HG03571 (cell line): ENCODE data around the gene SNAPC4.

Experiments
- ATAC-seq: cut with Tn5 transposase; IDR thresholded peaks from one replicate; pipeline ENCODE4 v1.9.1; 2021; ENCODE audit not compliant: unreplicated experiment

SNAPC4 gene

GRCh38 chr9:136373300-136374182 is 26.4 kb downstream of the SNAPC4 start, which contains the start of gene CARD9:
CARD9 (minus strand) TSS chr9:136373669; CDS start chr9:136372078, 1,591 bp downstream.
- no peak for ATAC-seq

- ATAC-seq = no peak
Measured at GRCh38 chr9:136372561-136373299, 27.2 kb downstream of the SNAPC4 start.

GRCh38 chr9:136372006-136372405 is 28.0 kb downstream of the SNAPC4 start:
- no peak for ATAC-seq

- ATAC-seq = no peak
Measured at GRCh38 chr9:136371533-136371880, 28.5 kb downstream of the SNAPC4 start.

- no peak for ATAC-seq
Measured at GRCh38 chr9:136370687-136371532, 29.1 kb downstream of the SNAPC4 start.

- ATAC-seq = no peak
Measured at GRCh38 chr9:136370037-136370436, 29.9 kb downstream of the SNAPC4 start.

GRCh38 chr9:136368190-136368589 is 31.8 kb downstream of the SNAPC4 start:
- ATAC-seq = no peak

- no peak for ATAC-seq
Measured at GRCh38 chr9:136367296-136368145, 32.4 kb downstream of the SNAPC4 start.

- ATAC-seq = no peak
Measured at GRCh38 chr9:136366826-136367225, 33.1 kb downstream of the SNAPC4 start.

- ATAC-seq = no peak
Measured at GRCh38 chr9:136365775-136366222, 34.2 kb downstream of the SNAPC4 start.

GRCh38 chr9:136364942-136365774 is 34.8 kb downstream of the SNAPC4 start:
- no peak for ATAC-seq

- no peak for ATAC-seq
Measured at GRCh38 chr9:136363949-136364748, 35.8 kb downstream of the SNAPC4 start.

GRCh38 chr9:136363106-136363948 is 36.6 kb downstream of the SNAPC4 start, which contains the start of gene DNLZ:
DNLZ (minus strand) TSS chr9:136363744; CDS start chr9:136363714, 30 bp downstream.
- peak; percentile 58 for ATAC-seq

- no peak for ATAC-seq
Measured at GRCh38 chr9:136362450-136362784, 37.6 kb downstream of the SNAPC4 start.

- ATAC-seq = no peak
Measured at GRCh38 chr9:136361754-136362449, 38.1 kb downstream of the SNAPC4 start.

- ATAC-seq = no peak
Measured at GRCh38 chr9:136361047-136361753, 38.8 kb downstream of the SNAPC4 start.
